PC-3 (cell line): ENCODE data around the gene BCL11B. TPM values are rescaled to one million over a fixed set of nuclear protein-coding genes. Genes with fewer than 3 reads are reported as not detected.
A peak's percentile ranks its signal among the peaks of the same experiment; 100 is the strongest.

Experiments used
- ATAC-seq: fragments of 200-7000 bp; cut with Tn5 transposase; 2 replicates; pipeline ENCODE4 v1.9.1; 2020; ENCODE audit warnings: mild to moderate bottlenecking, moderate library complexity
- BruUV-seq: library from RNA; stranded (reverse); fragments of 400-500 nt; replicated peaks from 2 replicates; lab custom pipeline; 2021; lab: Mats Ljungman, UMichigan
- CTCF ChIA-PET: fragments of 300-600 bp; sonication (Branson Sonifier 250); formaldehyde crosslinking; loops from one replicate; lab custom pipeline; 2022; ENCODE audit warnings: antibody characterized with exemption; lab: Charles Lee
- POLR2A ChIA-PET: fragments of 300-600 bp; sonication (Branson Sonifier 250); formaldehyde crosslinking; loops from one replicate; lab custom pipeline; 2022; ENCODE audit warnings: antibody characterized with exemption; ENCODE audit not compliant: unreplicated experiment; lab: Charles Lee
- DNase-seq: peaks from one replicate; pipeline ENCODE4 v3.0.0-alpha.2; 2015
- H2AFZ ChIP-seq: fragments of 300-600 bp; sonication (generic); 2 replicates; pipeline ENCODE4 v1.6.0; 2016; ENCODE audit warnings: antibody characterized with exemption, low read length
- H3F3A ChIP-seq: fragments of 300-600 bp; sonication (generic); one replicate; pipeline ENCODE4 v1.6.0; 2017; ENCODE audit warnings: antibody characterized with exemption, low read length, control low read depth, mild to moderate bottlenecking; ENCODE audit not compliant: unreplicated experiment
- H3K27ac ChIP-seq: fragments of 300-600 bp; sonication (generic); 2 replicates; pipeline ENCODE4 v1.5.1; 2016; ENCODE audit warnings: mild to moderate bottlenecking, low read length
- H3K27me3 ChIP-seq: fragments of 300-600 bp; sonication (generic); 2 replicates; pipeline ENCODE4 v1.6.1; 2016; ENCODE audit warnings: low read length, mixed read lengths
- H3K36me3 ChIP-seq: fragments of 300-600 bp; sonication (generic); 2 replicates; pipeline ENCODE4 v1.6.1; 2016; ENCODE audit warnings: low read depth, mixed run types, low read length, mixed read lengths
- H3K4me1 ChIP-seq: fragments of 300-600 bp; sonication (generic); 2 replicates; pipeline ENCODE4 v1.5.1; 2016; ENCODE audit warnings: low read length; ENCODE audit not compliant: insufficient read depth
- H3K4me2 ChIP-seq: fragments of 300-600 bp; sonication (generic); 2 replicates; pipeline ENCODE4 v1.6.0; 2016; ENCODE audit warnings: low read length
- H3K4me3 ChIP-seq: fragments of 300-600 bp; sonication (generic); 2 replicates; pipeline ENCODE4 v1.5.1; 2016; ENCODE audit warnings: mild to moderate bottlenecking, low read length, mixed read lengths
- H3K79me2 ChIP-seq: fragments of 300-600 bp; sonication (generic); 2 replicates; pipeline ENCODE4 v1.6.1; 2017; ENCODE audit warnings: low read length, mixed read lengths
- H3K9ac ChIP-seq: fragments of 300-600 bp; sonication (generic); 2 replicates; pipeline ENCODE4 v1.6.0; 2016; ENCODE audit warnings: mild to moderate bottlenecking, low read length
- H3K9me2 ChIP-seq: fragments of 300-600 bp; sonication (generic); replicated peaks from 2 replicates; pipeline ENCODE4 v1.6.1; 2016; ENCODE audit warnings: mixed run types, low read length, mixed read lengths
- H3K9me3 ChIP-seq: fragments of 300-600 bp; sonication (generic); 2 replicates; pipeline ENCODE4 v1.6.1; 2016; ENCODE audit warnings: low read length, mixed read lengths
- H4K20me1 ChIP-seq: fragments of 300-600 bp; sonication (generic); 2 replicates; pipeline ENCODE4 v1.6.1; 2016; ENCODE audit warnings: low read length, mixed read lengths
- CTCF ChIP-seq: fragments of 300-600 bp; sonication (generic); conservative IDR thresholded peaks from 2 replicates; pipeline ENCODE4 v1.5.1; 2017; ENCODE audit warnings: antibody characterized with exemption, low read depth, mild to moderate bottlenecking, low read length
- EZH2 ChIP-seq: fragments of 300-600 bp; sonication (generic); IDR thresholded peaks from one replicate; pipeline ENCODE4 v1.6.1; 2017; ENCODE audit warnings: antibody characterized with exemption, mild to moderate bottlenecking, low read length; ENCODE audit not compliant: unreplicated experiment
- EZH2phosphoT487 ChIP-seq: fragments of 300-600 bp; sonication (generic); IDR thresholded peaks from 2 replicates; pipeline ENCODE4 v1.6.1; 2018; ENCODE audit warnings: mild to moderate bottlenecking, antibody characterized with exemption, low read length, borderline replicate concordance
- intact Hi-C: fragments of 100-400 bp; cut with micrococcal nuclease; formaldehyde crosslinking; loops from 2 replicates; pipeline ENCODE4 v1.9.0; 2023
- total RNA-seq: library from RNA; depleted of rRNA; stranded (reverse); fragments of >200 nt; gene quantifications from 2 replicates; pipeline ENCODE4 v1.2.3, GENCODE V29; 2014

BCL11B gene
- total RNA-seq, 1 experiment from 2014 or later: 0.73 TPM

GRCh38 chr14:99123208-99123870 lies 148.7 kb downstream of the BCL11B start:
- Histone ChIP-seq H2AFZ (no peak overlapping the region), H3K9ac (no peak overlapping the region), H3K27ac (no peak overlapping the region), H3K4me2 (no peak overlapping the region), H3K4me1 (no peaks in the 10 kb centered on the region), H3K36me3 (no peaks in the 10 kb centered on the region), H3K9me3 (no peaks in the 10 kb centered on the region), H3K9me2 (no peaks in the 10 kb centered on the region), H3F3A (no peaks in the 10 kb centered on the region), H3K27me3 (peaks cover 51% of the 10 kb centered on the region), H4K20me1 (no peaks in the 10 kb centered on the region), H3K79me2 (no peaks in the 10 kb centered on the region), H3K4me3 (no peak overlapping the region)
- ChIA-PET CTCF (no interaction called here), POLR2A (no interaction called here)
- no peak for TF ChIP-seq EZH2phosphoT487
- no peak for TF ChIP-seq EZH2
- no peak for TF ChIP-seq CTCF
- DNase-seq (no peak), ATAC-seq (no peak)
- intact Hi-C loops: no loop called here
- no TSS peak for BruUV-seq

GRCh38 chr14:99122521-99123125 lies 149.4 kb downstream of the BCL11B start:
- no peak overlapping the region for H3K4me2 ChIP-seq
- peaks cover 53% of the 10 kb centered on the region for H3K27me3 ChIP-seq
- no peaks in the 10 kb centered on the region for H3K79me2 ChIP-seq
- no peaks in the 10 kb centered on the region for H3F3A ChIP-seq
- H3K9ac ChIP-seq: no peak overlapping the region
- no peaks in the 10 kb centered on the region for H3K4me1 ChIP-seq
- H3K9me2 ChIP-seq: no peaks in the 10 kb centered on the region
- DNase-seq: peak; percentile 16
- CTCF ChIA-PET: no interaction called here
- intact Hi-C loops: no loop called here
- H3K36me3 ChIP-seq: no peaks in the 10 kb centered on the region
- H3K27ac ChIP-seq: no peak overlapping the region
- H3K9me3 ChIP-seq: no peaks in the 10 kb centered on the region
- no TSS peak for BruUV-seq
- TF ChIP-seq EZH2phosphoT487 (no peak), CTCF (0 out of 2 replicates have a peak, but pooled peaks have one; percentile 17), EZH2 (no peak)
- H3K4me3 ChIP-seq: no peak overlapping the region
- ATAC-seq: no peak
- H2AFZ ChIP-seq: no peak overlapping the region
- POLR2A ChIA-PET: no interaction called here
- no peaks in the 10 kb centered on the region for H4K20me1 ChIP-seq

GRCh38 chr14:99121319-99121875 lies 150.6 kb downstream of the BCL11B start:
- Histone ChIP-seq H3K36me3 (no peaks in the 10 kb centered on the region), H3K4me1 (no peaks in the 10 kb centered on the region), H2AFZ (no peak overlapping the region), H3K4me2 (no peak overlapping the region), H4K20me1 (no peaks in the 10 kb centered on the region), H3K9me3 (no peaks in the 10 kb centered on the region), H3K27me3 (peaks cover 66% of the 10 kb centered on the region), H3K27ac (no peak overlapping the region), H3F3A (no peaks in the 10 kb centered on the region), H3K79me2 (no peaks in the 10 kb centered on the region), H3K9me2 (no peaks in the 10 kb centered on the region), H3K4me3 (no peak overlapping the region), H3K9ac (no peak overlapping the region)
- no TSS peak for BruUV-seq
- intact Hi-C loops: no loop called here
- ChIA-PET POLR2A (no interaction called here), CTCF (no interaction called here)
- no peak for DNase-seq
- TF ChIP-seq EZH2: no peak
- no peak for TF ChIP-seq EZH2phosphoT487
- TF ChIP-seq CTCF: no peak
- no peak for ATAC-seq
